IPS-20b (cell line): Measurements from ENCODE around the gene SYNDIG1.

Experiments
- H3K27ac ChIP-seq: one replicate; pipeline ENCODE4 v1.5.1; 2013; ENCODE audit warnings: low read length
- H3K27me3 ChIP-seq: 2 replicates; pipeline ENCODE4 v1.6.1; 2013; ENCODE audit warnings: mild to moderate bottlenecking, low read length, inconsistent platforms; ENCODE audit not compliant: insufficient read depth
- H3K36me3 ChIP-seq: 2 replicates; pipeline ENCODE4 v1.6.1; 2013; ENCODE audit warnings: low read depth, mild to moderate bottlenecking, inconsistent platforms, low read length, moderate library complexity; ENCODE audit not compliant: insufficient read depth
- H3K4me1 ChIP-seq: 2 replicates; pipeline ENCODE4 v1.6.1; 2013; ENCODE audit warnings: mild to moderate bottlenecking, control low read depth, inconsistent platforms, low read length, moderate library complexity; ENCODE audit not compliant: insufficient read depth
- H3K4me3 ChIP-seq: 2 replicates; pipeline ENCODE4 v1.5.1; 2013; ENCODE audit warnings: mild to moderate bottlenecking, low read length, inconsistent platforms
- H3K9ac ChIP-seq: 2 replicates; pipeline ENCODE4 v1.6.1; 2013; ENCODE audit warnings: low read depth, mild to moderate bottlenecking, inconsistent platforms, low read length, moderate library complexity
- H3K9me3 ChIP-seq: 2 replicates; pipeline ENCODE4 v1.6.1; 2013; ENCODE audit warnings: mild to moderate bottlenecking, low read depth, low read length, inconsistent platforms; ENCODE audit not compliant: insufficient read depth

Gene SYNDIG1

GRCh38 chr20:24653306-24653705 is 183.9 kb downstream of the SYNDIG1 start:
- Histone ChIP-seq H3K27ac (no peak overlapping the region), H3K9ac (no peak overlapping the region), H3K4me3 (no peak overlapping the region), H3K36me3 (no peaks in the 10 kb centered on the region), H3K9me3 (no peaks in the 10 kb centered on the region), H3K4me1 (no peaks in the 10 kb centered on the region), H3K27me3 (no peaks in the 10 kb centered on the region)

- no peak overlapping the region for H3K27ac ChIP-seq
- H3K9ac ChIP-seq: no peak overlapping the region
Observed at GRCh38 chr20:24654425-24654824, 185.0 kb downstream of the SYNDIG1 start.

GRCh38 chr20:24656391-24656790 is 187.0 kb downstream of the SYNDIG1 start:
- no peaks in the 10 kb centered on the region for H3K9me3 ChIP-seq
- no peaks in the 10 kb centered on the region for H3K36me3 ChIP-seq
- H3K4me1 ChIP-seq: no peaks in the 10 kb centered on the region
- H3K27me3 ChIP-seq: no peaks in the 10 kb centered on the region
- H3K27ac ChIP-seq: no peak overlapping the region
- no peak overlapping the region for H3K9ac ChIP-seq
- no peak overlapping the region for H3K4me3 ChIP-seq

More at GRCh38 chr20:24654425-24654824, 185.0 kb downstream of the SYNDIG1 start:
- no peaks in the 10 kb centered on the region for H3K36me3 ChIP-seq
- no peaks in the 10 kb centered on the region for H3K27me3 ChIP-seq
- H3K4me3 ChIP-seq: no peak overlapping the region
- H3K4me1 ChIP-seq: no peaks in the 10 kb centered on the region
- no peaks in the 10 kb centered on the region for H3K9me3 ChIP-seq

GRCh38 chr20:24657196-24657595 is 187.8 kb downstream of the SYNDIG1 start:
- H3K4me1 ChIP-seq: no peaks in the 10 kb centered on the region
- H3K4me3 ChIP-seq: no peak overlapping the region
- no peaks in the 10 kb centered on the region for H3K36me3 ChIP-seq
- H3K9ac ChIP-seq: no peak overlapping the region
- H3K27me3 ChIP-seq: no peaks in the 10 kb centered on the region
- no peaks in the 10 kb centered on the region for H3K9me3 ChIP-seq
- H3K27ac ChIP-seq: no peak overlapping the region

- Histone ChIP-seq H3K9ac (no peak overlapping the region), H3K4me1 (no peaks in the 10 kb centered on the region), H3K27me3 (no peaks in the 10 kb centered on the region), H3K4me3 (no peak overlapping the region), H3K9me3 (no peaks in the 10 kb centered on the region), H3K36me3 (no peaks in the 10 kb centered on the region), H3K27ac (no peak overlapping the region)
Observed at GRCh38 chr20:24657878-24658620, 188.6 kb downstream of the SYNDIG1 start.

- H3K27me3 ChIP-seq: no peaks in the 10 kb centered on the region
- H3K4me3 ChIP-seq: no peak overlapping the region
- no peak overlapping the region for H3K27ac ChIP-seq
- H3K9ac ChIP-seq: no peak overlapping the region
- no peaks in the 10 kb centered on the region for H3K4me1 ChIP-seq
- no peaks in the 10 kb centered on the region for H3K36me3 ChIP-seq
- no peaks in the 10 kb centered on the region for H3K9me3 ChIP-seq
Observed at GRCh38 chr20:24658920-24659660, 189.7 kb downstream of the SYNDIG1 start.

- H3K9ac ChIP-seq: no peak overlapping the region
- H3K9me3 ChIP-seq: no peaks in the 10 kb centered on the region
- no peak overlapping the region for H3K27ac ChIP-seq
- H3K4me1 ChIP-seq: no peaks in the 10 kb centered on the region
- no peaks in the 10 kb centered on the region for H3K27me3 ChIP-seq
- H3K4me3 ChIP-seq: no peak overlapping the region
- H3K36me3 ChIP-seq: no peaks in the 10 kb centered on the region
Observed at GRCh38 chr20:24659835-24660234, 190.4 kb downstream of the SYNDIG1 start.

GRCh38 chr20:24660651-24661050 is 191.2 kb downstream of the SYNDIG1 start:
- Histone ChIP-seq H3K4me3 (no peak overlapping the region), H3K27me3 (no peaks in the 10 kb centered on the region), H3K4me1 (no peaks in the 10 kb centered on the region), H3K9me3 (no peaks in the 10 kb centered on the region), H3K9ac (no peak overlapping the region), H3K27ac (no peak overlapping the region), H3K36me3 (no peaks in the 10 kb centered on the region)

GRCh38 chr20:24661255-24661654 is 191.8 kb downstream of the SYNDIG1 start:
- no peak overlapping the region for H3K9ac ChIP-seq
- H3K27ac ChIP-seq: no peak overlapping the region
- no peak overlapping the region for H3K4me3 ChIP-seq
- H3K27me3 ChIP-seq: no peaks in the 10 kb centered on the region
- no peaks in the 10 kb centered on the region for H3K4me1 ChIP-seq
- H3K36me3 ChIP-seq: no peaks in the 10 kb centered on the region
- no peaks in the 10 kb centered on the region for H3K9me3 ChIP-seq

GRCh38 chr20:24662322-24662721 is 192.9 kb downstream of the SYNDIG1 start:
- Histone ChIP-seq H3K4me3 (no peak overlapping the region), H3K27ac (no peak overlapping the region), H3K4me1 (no peaks in the 10 kb centered on the region), H3K9ac (no peak overlapping the region), H3K9me3 (no peaks in the 10 kb centered on the region), H3K36me3 (no peaks in the 10 kb centered on the region), H3K27me3 (no peaks in the 10 kb centered on the region)

GRCh38 chr20:24662752-24663365 is 193.4 kb downstream of the SYNDIG1 start:
- no peak overlapping the region for H3K4me3 ChIP-seq
- no peaks in the 10 kb centered on the region for H3K4me1 ChIP-seq
- no peak overlapping the region for H3K9ac ChIP-seq
- no peaks in the 10 kb centered on the region for H3K27me3 ChIP-seq
- no peaks in the 10 kb centered on the region for H3K9me3 ChIP-seq
- no peaks in the 10 kb centered on the region for H3K36me3 ChIP-seq
- H3K27ac ChIP-seq: no peak overlapping the region

GRCh38 chr20:24663496-24663895 is 194.1 kb downstream of the SYNDIG1 start:
- H3K36me3 ChIP-seq: no peaks in the 10 kb centered on the region
- H3K9ac ChIP-seq: no peak overlapping the region
- H3K27ac ChIP-seq: no peak overlapping the region
- H3K9me3 ChIP-seq: no peaks in the 10 kb centered on the region
- H3K27me3 ChIP-seq: no peaks in the 10 kb centered on the region
- H3K4me3 ChIP-seq: no peak overlapping the region
- H3K4me1 ChIP-seq: no peaks in the 10 kb centered on the region
